Heart right ventricle (tissue), 16 donors: ENCODE measurements around the gene ESYT3. TPM values are rescaled to one million over a fixed set of nuclear protein-coding genes. Genes with fewer than 3 reads are reported as not detected.

ENCODE experiments used
- ATAC-seq, 8 donors: fragments of 200-7000 bp; cut with Tn5 transposase; one replicate each; pipeline ENCODE4 v1.9.1; 2020; ENCODE audit warnings: mild to moderate bottlenecking in 8 of 8, moderate library complexity in 8 of 8, moderate number of reproducible peaks in 1 of 8
- DNase-seq, 2 donors: peaks; one replicate each; pipeline ENCODE4 v3.0.0-alpha.2; 2020
- H3K27ac ChIP-seq, 10 donors: fragments of 200-600 bp; sonication (generic) in 2 of 10; one replicate each; pipeline versions ENCODE4 v1.5.0 to v1.8.0; 2020 to 2022; ENCODE audit warnings: mild to moderate bottlenecking in 3 of 10
- H3K27me3 ChIP-seq, 7 donors: fragments of 200-600 bp; one replicate each; pipeline ENCODE4 v1.8.0; 2021 to 2022; ENCODE audit warnings: mild to moderate bottlenecking in 2 of 7
- H3K36me3 ChIP-seq, 9 donors: fragments of 200-600 bp; sonication (generic) in 1 of 9; one replicate each; pipeline versions ENCODE4 v1.5.0 to v1.8.0; 2020 to 2022; ENCODE audit warnings: mild to moderate bottlenecking in 2 of 9
- H3K4me1 ChIP-seq, 9 donors: fragments of 200-600 bp; sonication (generic) in 1 of 9; one replicate each; pipeline versions ENCODE4 v1.5.0 to v1.8.0; 2020 to 2022; ENCODE audit warnings: mild to moderate bottlenecking in 4 of 9
- H3K4me3 ChIP-seq, 10 donors: fragments of 200-600 bp; sonication (generic) in 2 of 10; one replicate each; pipeline versions ENCODE4 v1.5.0 to v1.8.0; 2020 to 2022; ENCODE audit warnings: mild to moderate bottlenecking in 7 of 10, moderate library complexity in 2 of 10
- H3K9me3 ChIP-seq, 11 donors: fragments of 200-600 bp in 10 of 11; sonication (generic) in 2 of 11; one replicate each; pipeline versions ENCODE4 v1.5.0 to v1.8.0; 2013 to 2022; ENCODE audit warnings: mild to moderate bottlenecking in 2 of 11, control low read depth in 1 of 11, moderate library complexity in 1 of 11
- CTCF ChIP-seq, 9 donors: fragments of 200-600 bp; sonication (generic) in 2 of 9; IDR thresholded peaks; one replicate each; pipeline versions ENCODE4 v1.5.0 to v1.8.0; 2021 to 2022; ENCODE audit warnings: antibody characterized with exemption in 9 of 9, mild to moderate bottlenecking in 5 of 9, moderate library complexity in 1 of 9
- WGBS, 2 donors: extraction: QIAGEN DNeasy Blood & Tissue Kit; methylation state at CpG; one replicate each; pipeline ENCODE4 v1.1.7; 2013; ENCODE audit warnings: inconsistent platforms in 1 of 2; 5-methylcytosine and 5-hydroxymethylcytosine counted together
- intact Hi-C, 10 donors: fragments of 100-400 bp; cut with DNase I; formaldehyde crosslinking; loops; one replicate each; pipeline versions ENCODE4 v1.11.1 to v1.14.2; 2022
- polyA plus RNA-seq, 2 donors: library from polyadenylated mRNA; stranded (reverse); fragments of 200-250 nt; gene quantifications; one replicate each; pipeline ENCODE4 v1.2.3, GENCODE V29; 2013
- total RNA-seq, 10 donors: library from RNA; stranded (reverse); fragmentation: NEBNext Ultra II Directional in 3 of 10; extraction: Animal tissue kit (Norgen Biotek cat#: 25700) in 3 of 10; gene quantifications; one replicate each; pipeline versions ENCODE4 v1.2.1 to v1.2.4, GENCODE V29; 2021 to 2023
- donor health status: Arrhythmogenic right ventricular cardiomyopathy.
- donor health status: ischemic (EF 13 %, LVEDD 7.1; RV severe dilation, severe dysfunction).
- donor health status: healthy with polysubstance abuse.
- donor health status: DM: no; HTN: yes; CAD: no.
- donor health status: DM: no; HTN: no; CAD: no.
- donor health status: ischemic (EF 25% LVEDD 6.9; RV normal size, moderate dysfunction).
- donor health status: ischemic (EF 25% LVEDD 5.7; RV mildly dilated, moderate dysfunction).
- donor health status: healthy.
- donor health status: DM: yes; HTN: yes; CAD: no.
- donor health status: Ischemic cardiomyopathy.
- donor health status: ischemic (EF 35%, LVEDD 5.7; RV mildly dilated, moderate dysfunction).
- donor health status: nonischemic (EF 11% LVEDD 7.7; RV severe dilation, severe dysfunction).
- donor health status: DM: yes; HTN: yes; CAD: no.
- donor health status: PGD.
- donor health status: ischemic (EF 29% LVEDD 5.4; RV normal size, mild dysfunction).
- donor health status: nonischemic (EF 23%, LVEDD 6.1; RV moderate dilation, normal function).

The ESYT3 gene
- total and polyA plus RNA-seq, 12 donors = 0.26 to 2.4 (median 1.1) TPM

- no peak for DNase-seq
Measured at GRCh38 chr3:138448631-138449030, 14.2 kb downstream of the ESYT3 start.

DNA sequence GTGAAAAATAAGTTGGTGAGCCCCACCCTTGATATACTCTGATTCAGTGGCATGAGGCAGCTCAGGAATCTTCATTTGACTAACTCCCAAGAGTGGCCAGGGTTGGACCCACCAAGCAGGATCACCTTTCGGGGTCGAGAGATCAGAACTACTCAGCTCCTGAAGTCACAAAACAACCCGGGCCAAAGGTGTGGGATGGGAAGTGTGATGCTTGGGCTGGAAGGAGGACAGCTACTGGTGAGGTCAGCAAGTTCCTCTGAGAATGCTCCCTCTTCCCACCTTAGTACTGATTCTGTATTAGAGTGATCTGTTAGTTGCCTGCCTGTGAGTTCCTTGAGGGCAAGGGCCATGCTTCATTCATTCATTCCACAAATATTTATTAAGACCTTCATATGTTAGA is 15.1 kb downstream of the ESYT3 start:
- Histone ChIP-seq H3K27ac (no peak overlapping the region), H3K9me3 (no peaks in the 10 kb centered on the region), H3K36me3 (no peaks in the 10 kb centered on the region), H3K27me3 (no peaks in the 10 kb centered on the region), H3K4me1 (no peaks in the 10 kb centered on the region), H3K4me3 (no peak overlapping the region)
- DNase-seq = no peak
- 91 to 92% methylated on average over 3 of the region's 3 CpGs for WGBS, 2 donors
- no peak for TF ChIP-seq CTCF (IDR thresholded peaks at IDR 0.05)
- intact Hi-C loops = no loop called here
- no peak for ATAC-seq

More at GRCh38 chr3:138448631-138449030, 14.2 kb downstream of the ESYT3 start:
- Histone ChIP-seq H3K27ac (no peak overlapping the region), H3K4me1 (no peaks in the 10 kb centered on the region), H3K4me3 (no peak overlapping the region), H3K27me3 (no peaks in the 10 kb centered on the region), H3K36me3 (no peaks in the 10 kb centered on the region), H3K9me3 (no peaks in the 10 kb centered on the region)
- intact Hi-C loops = no loop called here
- ATAC-seq = no peak
- WGBS, 2 donors = 75 to 81% methylated on average over 3 of the region's 3 CpGs
- TF ChIP-seq CTCF (IDR thresholded peaks at IDR 0.05) = no peak

GRCh38 chr3:138450181-138450580 is 15.8 kb downstream of the ESYT3 start:
- no peak for TF ChIP-seq CTCF (IDR thresholded peaks at IDR 0.05)
- intact Hi-C loops = no loop called here
- DNase-seq (no peak), ATAC-seq (no peak)
- Histone ChIP-seq H3K4me1 (no peaks in the 10 kb centered on the region), H3K27ac (no peak overlapping the region), H3K27me3 (no peaks in the 10 kb centered on the region), H3K9me3 (no peaks in the 10 kb centered on the region), H3K4me3 (no peak overlapping the region), H3K36me3 (no peaks in the 10 kb centered on the region)
- WGBS, 2 donors = 93 to 96% methylated on average over 7 of the region's 7 CpGs

GRCh38 chr3:138450704-138451424 is 16.4 kb downstream of the ESYT3 start:
- H3K27me3 ChIP-seq = no peaks in the 10 kb centered on the region
- H3K27ac ChIP-seq = no peak overlapping the region
- H3K36me3 ChIP-seq = no peaks in the 10 kb centered on the region
- H3K4me1 ChIP-seq = no peaks in the 10 kb centered on the region
- ATAC-seq (peak in 1 of 8 donors; percentile 45), DNase-seq (no peak)
- no peak for TF ChIP-seq CTCF (IDR thresholded peaks at IDR 0.05)
- no peak overlapping the region for H3K4me3 ChIP-seq
- intact Hi-C loops = no loop called here
- 79 to 83% methylated on average over 6 of the region's 6 CpGs for WGBS, 2 donors
- no peaks in the 10 kb centered on the region for H3K9me3 ChIP-seq
